NCI-H69 (cell line): ENCODE results near the gene XPO1.
"Not testable (repeated sequence)": the region's sequence is repeated elsewhere in the genome, so short reads cannot be mapped to it uniquely, and the experiment has no call there.

Source experiments
- DNase-seq: peaks from one replicate; lab custom pipeline; 2025; lab: John Stamatoyannopoulos, UW

Gene XPO1

GRCh38 chr2:61469424-61470121 is 68.6 kb downstream of the XPO1 start:
- no peak for DNase-seq

- DNase-seq, result not testable (repeated sequence)
Observed at GRCh38 chr2:61468231-61468630, 69.9 kb downstream of the XPO1 start.

- no peak for DNase-seq
Observed at GRCh38 chr2:61465045-61465444, 73.1 kb downstream of the XPO1 start.

- no peak for DNase-seq
Observed at GRCh38 chr2:61463769-61464475, 74.2 kb downstream of the XPO1 start.

GRCh38 chr2:61461404-61461803 is 76.8 kb downstream of the XPO1 start:
- DNase-seq, result no peak

GRCh38 chr2:61460163-61460562 is 78.0 kb downstream of the XPO1 start:
- no peak for DNase-seq

GRCh38 chr2:61456746-61457420 is 81.3 kb downstream of the XPO1 start:
- no peak for DNase-seq

- no peak for DNase-seq
Observed at GRCh38 chr2:61456070-61456745, 81.9 kb downstream of the XPO1 start.

GRCh38 chr2:61454972-61455371 is 83.2 kb downstream of the XPO1 start:
- not testable (repeated sequence) for DNase-seq

- no peak for DNase-seq
Observed at GRCh38 chr2:61454383-61454782, 83.8 kb downstream of the XPO1 start.

GRCh38 chr2:61452392-61452791 is 85.8 kb downstream of the XPO1 start:
- no peak for DNase-seq

- no peak for DNase-seq
Observed at GRCh38 chr2:61451178-61451577, 87.0 kb downstream of the XPO1 start.

- DNase-seq, result no peak
Observed at GRCh38 chr2:61450144-61450543, 88.0 kb downstream of the XPO1 start.

- no peak for DNase-seq
Observed at GRCh38 chr2:61448229-61448628, 89.9 kb downstream of the XPO1 start.

GRCh38 chr2:61446971-61447370 is 91.2 kb downstream of the XPO1 start:
- DNase-seq, result not testable (repeated sequence)

GRCh38 chr2:61443342-61444041 is 94.7 kb downstream of the XPO1 start:
- peak; percentile 13 for DNase-seq

- DNase-seq, result peak; percentile 26
Observed at GRCh38 chr2:61439241-61440002, 98.7 kb downstream of the XPO1 start.

GRCh38 chr2:61438670-61439069 is 99.5 kb downstream of the XPO1 start:
- DNase-seq, result no peak

- no peak for DNase-seq
Observed at GRCh38 chr2:61437170-61437569, 101.0 kb downstream of the XPO1 start.

- no peak for DNase-seq
Observed at GRCh38 chr2:61436092-61436491, 102.1 kb downstream of the XPO1 start.

GRCh38 chr2:61435291-61435690 is 102.9 kb downstream of the XPO1 start:
- no peak for DNase-seq
